Heart left ventricle (tissue), 16 donors: Measurements from ENCODE around the gene TMEM131L. TPM values are rescaled to one million over a fixed set of nuclear protein-coding genes. Genes with fewer than 3 reads are reported as not detected.
"Not testable (repeated sequence)": the region's sequence is repeated elsewhere in the genome, so short reads cannot be mapped to it uniquely, and the experiment has no call there.

Source experiments
- ATAC-seq, 4 donors: fragments of 200-7000 bp; cut with Tn5 transposase; one replicate each; pipeline ENCODE4 v1.9.1; 2020 to 2022; ENCODE audit warnings: moderate library complexity in 4 of 4, mild to moderate bottlenecking in 3 of 4, moderate number of reproducible peaks in 1 of 4
- DNase-seq, 5 donors: peaks; one replicate each; pipeline ENCODE4 v3.0.0-alpha.2; 2020
- H3K27ac ChIP-seq, 12 donors: fragments of 200-600 bp; sonication (generic) in 4 of 12; one replicate each; pipeline versions ENCODE4 v1.5.0 to v1.8.0; 2016 to 2022; ENCODE audit warnings: mild to moderate bottlenecking in 2 of 12
- H3K27me3 ChIP-seq, 9 donors: fragments of 200-600 bp; sonication (generic) in 2 of 9; one replicate each; pipeline versions ENCODE4 v1.5.1 to v1.8.0; 2016 to 2022; ENCODE audit warnings: mild to moderate bottlenecking in 3 of 9
- H3K36me3 ChIP-seq, 9 donors: fragments of 200-600 bp; sonication (generic) in 2 of 9; one replicate each; pipeline versions ENCODE4 v1.5.0 to v1.8.0; 2018 to 2022; ENCODE audit warnings: mild to moderate bottlenecking in 2 of 9
- H3K4me1 ChIP-seq, 12 donors: fragments of 200-600 bp; sonication (generic) in 4 of 12; one replicate each; pipeline versions ENCODE4 v1.5.0 to v1.8.0; 2016 to 2022; ENCODE audit warnings: mild to moderate bottlenecking in 3 of 12
- H3K4me3 ChIP-seq, 12 donors: fragments of 200-600 bp; sonication (generic) in 4 of 12; one replicate each; pipeline versions ENCODE4 v1.5.0 to v1.8.0; 2017 to 2022; ENCODE audit warnings: mild to moderate bottlenecking in 9 of 12, moderate library complexity in 4 of 12
- H3K9me3 ChIP-seq, 12 donors: fragments of 200-600 bp; sonication (generic) in 4 of 12; one replicate each; pipeline versions ENCODE4 v1.5.0 to v1.8.0; 2016 to 2022; ENCODE audit warnings: mild to moderate bottlenecking in 1 of 12
- CTCF ChIP-seq, 12 donors: fragments of 200-600 bp; sonication (generic) in 4 of 12; IDR thresholded peaks; one replicate each; pipeline versions ENCODE4 v1.5.0 to v1.8.0; 2018 to 2022; ENCODE audit warnings: antibody characterized with exemption in 12 of 12, mild to moderate bottlenecking in 5 of 12
- POLR2A ChIP-seq, 2 donors: fragments of 450-650 bp; IDR thresholded peaks; one replicate each; pipeline ENCODE4 v1.6.1; 2017; ENCODE audit warnings: antibody characterized with exemption in 2 of 2, mild to moderate bottlenecking in 2 of 2, moderate library complexity in 2 of 2
- WGBS, 4 donors: extraction: QIAGEN DNeasy Blood & Tissue Kit in 2 of 4; methylation state at CpG; one replicate each; pipeline versions ENCODE4 v1.1.5 to v1.1.7; 2013 to 2018; 5-methylcytosine and 5-hydroxymethylcytosine counted together
- intact Hi-C, 10 donors: fragments of 100-400 bp; cut with DNase I; formaldehyde crosslinking; loops; one replicate each; pipeline versions ENCODE4 v1.11.1 to v1.14.2; 2022
- polyA plus RNA-seq, 2 donors: library from polyadenylated mRNA; stranded (reverse); fragments of 200-250 nt; gene quantifications; one replicate each; pipeline ENCODE4 v1.2.3, GENCODE V29; 2013
- total RNA-seq, 9 donors: library from RNA; depleted of rRNA in 2 of 9; stranded (reverse); fragments of >200 nt in 2 of 9; fragmentation: NEBNext Ultra II Directional in 3 of 9; extraction: Animal tissue kit (Norgen Biotek cat#: 25700) in 3 of 9; gene quantifications; one replicate each; pipeline versions ENCODE4 v1.1.0 to v1.2.4, GENCODE V29; 2016 to 2023
- donor health status: ischemic (EF 13 %, LVEDD 7.1; RV severe dilation, severe dysfunction).
- donor health status: healthy with polysubstance abuse.
- donor health status: DM: no; HTN: yes; CAD: no.
- donor health status: DM: no; HTN: no; CAD: no.
- donor health status: ischemic (EF 25% LVEDD 6.9; RV normal size, moderate dysfunction).
- donor health status: ischemic (EF 25% LVEDD 5.7; RV mildly dilated, moderate dysfunction).
- donor health status: healthy.
- donor health status: DM: yes; HTN: yes; CAD: no.
- donor health status: ischemic (EF 35%, LVEDD 5.7; RV mildly dilated, moderate dysfunction).
- donor health status: nonischemic (EF 11% LVEDD 7.7; RV severe dilation, severe dysfunction).
- donor health status: DM: yes; HTN: yes; CAD: no.
- donor health status: PGD.
- donor health status: ischemic (EF 29% LVEDD 5.4; RV normal size, mild dysfunction).
- donor health status: nonischemic (EF 23%, LVEDD 6.1; RV moderate dilation, normal function).

TMEM131L gene
- total and polyA plus RNA-seq, 11 donors = 3.8 to 22.2 (median 19.6) TPM

DNA sequence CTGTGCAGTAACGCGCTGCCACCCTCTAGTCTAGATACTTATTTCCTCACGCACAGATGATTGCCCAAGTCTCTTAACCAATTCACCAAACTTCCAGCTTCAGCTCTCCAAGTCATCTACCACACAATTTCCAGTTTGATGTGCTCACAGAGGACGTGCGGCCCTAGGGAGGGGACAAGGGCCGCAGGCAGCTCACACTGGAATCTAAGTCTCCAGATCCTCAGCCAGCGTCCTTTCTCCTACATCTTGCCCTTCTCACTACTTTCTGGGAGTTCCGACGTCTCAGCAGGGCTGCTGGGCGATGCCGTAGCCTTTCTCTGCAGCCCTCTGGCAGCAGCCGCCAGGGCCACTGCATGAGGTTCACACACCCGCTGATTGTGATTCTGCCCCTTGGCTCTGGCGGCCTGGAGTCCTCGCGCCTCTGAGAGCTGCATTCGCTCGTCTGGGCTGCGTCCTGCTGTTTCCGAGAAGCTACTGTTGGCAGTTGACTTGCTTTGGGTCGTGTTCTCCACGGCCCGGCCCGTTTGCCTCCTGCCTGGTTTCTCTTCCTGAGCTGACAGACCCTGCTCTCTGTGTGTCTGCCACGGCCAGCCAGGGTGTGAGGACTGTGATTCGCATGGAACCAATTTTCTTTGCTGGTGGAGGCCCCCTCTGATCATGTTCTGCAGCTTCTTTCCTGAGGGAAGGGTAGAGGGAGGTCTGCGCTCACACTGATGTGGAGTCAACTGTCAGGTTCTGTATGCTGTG lies 14.1 kb upstream of the TMEM131L start:
- Histone ChIP-seq H3K4me3 (no peak overlapping the region), H3K36me3 (no peaks in the 10 kb centered on the region), H3K27me3 (no peaks in the 10 kb centered on the region), H3K27ac (no peak overlapping the region), H3K4me1 (peaks cover 0 to 25% (median 4%) of the 10 kb centered on the region in 12 donors), H3K9me3 (no peaks in the 10 kb centered on the region)
- intact Hi-C loops = no loop called here
- TF ChIP-seq POLR2A (IDR thresholded peaks at IDR 0.05) (no peak), CTCF (IDR thresholded peaks at IDR 0.05) (no peak)
- DNase-seq = peak in 1 of 5 donors; percentile 40
- ATAC-seq = peak in 1 of 4 donors; percentile 36
- 80 to 86% (median 84%) methylated on average over 27 of the region's 27 CpGs for WGBS, 4 donors

DNA sequence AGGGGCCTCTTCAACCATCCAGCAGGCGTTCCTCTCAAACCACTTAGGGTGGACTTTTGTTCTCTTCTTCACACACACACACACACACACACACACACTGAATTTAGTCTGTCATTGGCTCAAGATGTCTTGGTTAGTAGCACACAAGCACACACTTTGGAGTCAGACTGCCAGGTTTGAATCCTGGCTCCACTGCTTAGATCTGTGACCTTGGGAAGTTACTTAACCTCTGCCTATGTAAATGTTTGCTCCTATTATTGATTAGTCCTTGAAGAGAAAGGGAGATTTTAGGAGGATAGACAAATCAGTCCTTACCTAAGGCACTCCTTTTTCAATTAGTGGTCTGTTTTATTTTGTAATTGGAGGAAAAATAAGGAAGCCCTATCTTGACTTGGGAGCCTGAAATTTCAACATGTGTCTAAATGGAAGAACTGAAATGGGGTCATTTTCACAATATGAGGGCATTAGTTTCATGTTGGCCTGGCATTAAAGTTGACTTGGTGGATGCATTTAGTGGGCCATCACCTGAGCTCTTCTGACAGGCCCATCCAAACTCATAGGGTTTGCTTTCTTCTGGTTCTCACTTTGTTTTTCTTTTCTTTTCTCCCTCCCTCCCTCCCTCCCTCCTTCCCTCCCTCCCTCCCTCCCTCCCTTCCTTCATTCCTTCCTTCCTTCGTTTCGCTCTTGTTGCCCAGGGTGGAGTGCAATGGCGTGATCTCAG lies 13.3 kb upstream of the TMEM131L start:
- WGBS, 4 donors = 87 to 97% (median 93%) methylated on average over 4 of the region's 4 CpGs
- no peak overlapping the region for H3K27ac ChIP-seq
- no peak for DNase-seq
- H3K4me1 ChIP-seq = peaks cover 0 to 25% (median 2%) of the 10 kb centered on the region in 12 donors
- ATAC-seq = no peak
- H3K36me3 ChIP-seq = no peaks in the 10 kb centered on the region
- no peaks in the 10 kb centered on the region for H3K27me3 ChIP-seq
- no peak overlapping the region for H3K4me3 ChIP-seq
- intact Hi-C loops = no loop called here
- no peak for TF ChIP-seq CTCF (IDR thresholded peaks at IDR 0.05)
- no peak for TF ChIP-seq POLR2A (IDR thresholded peaks at IDR 0.05)
- H3K9me3 ChIP-seq = no peaks in the 10 kb centered on the region

DNA sequence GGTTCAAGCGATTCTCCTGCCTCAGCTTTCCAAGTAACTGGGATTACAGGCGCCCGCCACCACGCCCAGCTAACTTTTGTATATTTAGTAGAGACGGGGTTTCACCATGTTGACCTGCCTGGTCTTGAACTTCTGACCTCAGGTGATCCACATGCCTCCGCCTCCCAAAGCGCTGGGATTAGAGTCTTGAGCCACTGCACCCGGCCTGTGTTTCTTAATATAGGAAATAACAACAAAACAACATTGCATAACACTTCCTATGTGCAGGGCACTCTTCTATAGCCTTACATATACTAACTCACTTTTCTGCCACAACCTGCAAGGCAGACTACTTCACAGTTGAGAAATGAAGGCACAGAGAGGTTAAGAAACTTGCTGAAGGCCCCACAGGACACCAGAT lies 12.8 kb upstream of the TMEM131L start:
- intact Hi-C loops = no loop called here
- Histone ChIP-seq H3K9me3 (no peaks in the 10 kb centered on the region), H3K4me1 (peaks cover 0 to 25% (median 0%) of the 10 kb centered on the region in 12 donors), H3K27ac (no peak overlapping the region), H3K36me3 (no peaks in the 10 kb centered on the region), H3K27me3 (no peaks in the 10 kb centered on the region), H3K4me3 (no peak overlapping the region)
- DNase-seq (no peak), ATAC-seq (peak in 1 of 4 donors; percentile 9)
- TF ChIP-seq POLR2A (IDR thresholded peaks at IDR 0.05) (no peak), CTCF (IDR thresholded peaks at IDR 0.05) (no peak)
- 90 to 96% (median 95%) methylated on average over 8 of the region's 8 CpGs for WGBS, 4 donors

DNA sequence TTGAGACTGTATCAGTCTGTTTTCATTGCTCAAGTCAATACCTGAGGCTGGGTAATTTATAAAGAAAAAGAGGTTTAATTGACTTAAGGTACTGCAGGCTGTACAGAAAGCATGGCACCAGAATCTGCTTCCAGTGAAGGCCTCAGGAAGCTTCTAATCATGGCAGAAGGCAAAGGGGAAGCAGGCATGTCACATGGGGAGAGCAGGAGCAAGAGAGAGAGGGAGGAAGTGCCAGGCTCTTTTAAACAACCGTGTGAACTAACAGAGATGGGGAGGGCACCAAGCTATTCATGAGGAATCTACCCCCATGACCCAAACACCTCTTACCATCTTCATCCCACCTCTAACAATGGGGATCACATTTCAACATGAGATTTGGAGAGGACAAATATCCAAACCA lies 7.2 kb upstream of the TMEM131L start:
- DNase-seq = no peak
- peaks cover 0 to 2% (median 0%) of the 10 kb centered on the region in 12 donors for H3K4me1 ChIP-seq
- 25 to 46% (median 31%) methylated on average over 1 of the region's 1 CpG for WGBS, 4 donors
- no peak overlapping the region for H3K27ac ChIP-seq
- intact Hi-C loops = no loop called here
- H3K36me3 ChIP-seq = no peaks in the 10 kb centered on the region
- H3K9me3 ChIP-seq = no peaks in the 10 kb centered on the region
- no peak overlapping the region for H3K4me3 ChIP-seq
- TF ChIP-seq POLR2A (IDR thresholded peaks at IDR 0.05) = no peak
- no peak for TF ChIP-seq CTCF (IDR thresholded peaks at IDR 0.05)
- H3K27me3 ChIP-seq = no peaks in the 10 kb centered on the region
- ATAC-seq = no peak

DNA sequence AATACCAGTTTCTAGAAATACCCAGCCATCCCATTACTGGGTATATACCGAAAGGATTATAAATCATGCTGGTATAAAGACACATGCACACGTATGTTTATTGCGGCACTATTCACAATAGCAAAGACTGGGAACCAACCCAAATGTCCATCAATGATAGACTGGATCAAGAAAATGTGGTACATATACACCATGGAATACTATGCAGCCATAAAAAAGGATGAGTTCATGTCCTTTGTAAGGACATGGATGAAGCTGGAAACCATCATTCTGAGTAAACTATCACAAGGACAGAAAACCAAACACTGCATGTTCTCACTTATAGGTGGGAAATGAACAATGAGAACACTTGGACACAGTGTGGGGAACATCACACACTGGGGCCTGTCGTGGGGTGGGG lies 4.6 kb upstream of the TMEM131L start:
- H3K27me3 ChIP-seq, DNase-seq, H3K27ac ChIP-seq, ATAC-seq, H3K4me3 ChIP-seq, H3K9me3 ChIP-seq, H3K36me3 ChIP-seq: not testable (repeated sequence)
- intact Hi-C loops = loop anchor here in 5 of 10 donors (10.0 kb wide), 4 partner anchors 73 to 317 kb away; partner anchors contain the start of gene MND1 (in 4 of the 5)
- WGBS, 4 donors = 96 to 99% (median 97%) methylated on average over 4 of the region's 4 CpGs
- H3K4me1 ChIP-seq = peaks cover 0 to 19% (median 8%) of the 10 kb centered on the region in 12 donors
